ENCODE data around the gene SLC7A6OS. TPM values are rescaled to one million over a fixed set of nuclear protein-coding genes. Genes with fewer than 3 reads are reported as not detected.

Gene SLC7A6OS
- total RNA-seq, result 15.7 and 16.9 TPM in 2 replicates

DNA sequence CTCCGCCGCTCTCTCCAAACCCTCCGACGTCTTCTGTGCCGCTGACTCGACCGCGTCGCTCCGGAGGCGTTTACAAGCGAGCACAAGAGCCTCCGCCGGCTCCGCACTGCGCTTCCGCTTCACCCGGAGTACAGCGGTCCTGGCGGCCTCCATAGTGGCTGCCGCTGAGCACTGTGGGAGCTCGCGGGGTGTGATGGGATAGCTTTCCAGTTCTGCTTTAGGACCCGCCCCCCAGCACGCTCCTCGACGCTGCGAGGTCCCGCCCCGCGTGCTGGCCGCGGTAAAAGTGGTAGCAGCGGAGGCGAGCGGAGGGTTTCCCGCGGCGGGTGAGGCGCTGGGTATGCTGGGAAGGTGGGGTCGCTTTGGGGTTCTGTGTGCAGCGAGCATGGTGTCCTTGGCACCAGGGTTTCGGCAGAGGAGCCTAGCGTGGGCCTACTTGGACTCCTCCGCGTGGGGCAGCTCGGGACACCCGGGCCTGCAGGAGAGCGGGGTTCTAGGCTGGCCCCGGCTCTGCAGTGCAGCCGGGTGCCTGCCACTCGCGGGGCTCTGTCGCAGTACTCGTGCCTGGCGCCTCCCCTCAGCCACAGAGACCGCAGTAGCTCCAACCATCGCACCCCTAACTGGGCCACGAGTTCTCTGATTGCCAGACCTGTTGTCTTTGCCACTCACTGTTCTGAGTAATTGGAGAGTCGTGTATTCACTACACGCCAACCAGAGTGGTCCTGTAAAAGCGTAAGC lies at the start of gene SLC7A6OS, which contains the start of gene PRMT7:
TSS of gene SLC7A6OS (minus strand) at position 173 of the 738 bp plus-strand sequence. CDS start at position 153, 20 bp downstream.
TSS of gene PRMT7 (plus strand) at position 246 of the 738 bp plus-strand sequence. CDS start 4,961 bp downstream, outside the sequence.

DNA sequence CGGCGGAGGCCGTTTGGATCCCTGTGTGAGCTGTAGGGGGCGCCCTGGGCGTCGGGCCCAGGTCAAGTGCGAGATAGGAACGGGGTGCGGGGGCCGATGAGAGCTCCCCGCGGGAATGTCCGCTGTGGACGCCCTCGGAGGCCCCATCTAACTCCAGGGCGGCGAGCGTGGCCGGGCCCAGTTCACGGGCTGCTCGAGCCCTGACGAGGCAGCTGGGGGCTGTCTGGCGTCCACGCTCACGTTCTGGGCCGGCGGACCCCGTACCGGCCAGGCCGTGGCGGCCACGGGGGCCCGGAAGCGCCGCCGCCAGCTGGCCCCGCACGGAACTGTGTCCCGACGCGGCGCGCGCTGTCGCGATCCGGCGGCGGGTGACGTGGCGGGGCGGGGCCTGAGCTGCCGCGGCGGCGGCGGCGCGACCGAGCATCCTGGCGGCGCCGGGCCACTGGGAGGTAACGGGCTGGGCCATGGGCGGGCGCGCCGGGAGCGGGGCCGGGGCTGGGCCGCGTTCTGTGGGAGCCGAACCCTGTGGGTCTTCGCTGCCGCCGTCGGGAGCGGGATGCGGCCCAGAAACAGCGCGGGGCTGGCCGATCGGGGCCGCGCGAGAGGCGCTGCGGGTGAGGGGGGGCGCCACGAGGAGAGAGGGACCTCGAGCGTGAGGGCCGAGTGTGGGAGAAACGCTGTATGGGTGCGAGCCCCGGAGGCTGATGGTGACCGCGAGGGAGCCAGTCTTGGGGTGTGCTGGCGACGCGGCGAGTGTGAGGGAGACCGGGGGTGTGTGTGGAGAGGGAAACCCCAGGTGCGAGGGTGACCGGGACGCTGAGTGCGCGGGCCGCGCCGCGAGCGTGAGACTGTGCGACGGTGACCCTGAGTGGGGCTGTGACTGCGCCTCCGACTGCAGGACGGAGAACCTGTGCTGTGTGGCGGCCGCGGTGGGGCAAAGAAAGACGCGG lies 46.3 kb downstream of the SLC7A6OS start, which contains the start of gene SLC7A6:
TSS of gene SLC7A6 (plus strand) at position 399 of the 950 bp plus-strand sequence. CDS start 10,201 bp downstream, outside the sequence.

Small RNA genes within 50 kb of the gene (small RNA-seq; reads per million reads assigned to genes)
- gene RNU4-30P (0.77 reads per million, percentile 8 among the genes with 10 or more reads in this experiment), gene RNU6-1262P (not detected)

Other genes with a start within 250 kb of the SLC7A6OS start
- gene NFATC3, start 225.6 kb downstream of the SLC7A6OS start, total RNA-seq, result 33.1 and 37.2 TPM in 2 replicates
- gene ESRP2, start 74.8 kb downstream of the SLC7A6OS start, total RNA-seq, result 0.36 and 0.53 TPM in 2 replicates
- 14.5 and 19.7 TPM in 2 replicates for gene PLA2G15, start 65.6 kb downstream of the SLC7A6OS start, total RNA-seq
- gene SLC7A6, start 46.4 kb downstream of the SLC7A6OS start, total RNA-seq, result 40.8 and 43.4 TPM in 2 replicates
- 37.4 and 42.7 TPM in 2 replicates for gene PRMT7, start 73 bp upstream of the SLC7A6OS start, total RNA-seq
- gene SMPD3, start 137.6 kb upstream of the SLC7A6OS start, total RNA-seq, result not detected in 2 replicates
- 21.9 and 32.2 TPM in 2 replicates for gene ZFP90, start 228.3 kb upstream of the SLC7A6OS start, total RNA-seq

Data from thoracic aorta endothelial cell (primary cell).